Measurements from ENCODE around the gene EIF4H. TPM values are rescaled to one million over a fixed set of nuclear protein-coding genes. Genes with fewer than 3 reads are reported as not detected.

EIF4H gene
- total RNA-seq, 1 experiment from 2014 or later, result 453 TPM

GRCh38 chr7:74175340-74175739 lies 1.2 kb downstream of the EIF4H start:
- Histone ChIP-seq H3K27ac (ENCODE audit: low read depth, low read length, poor library complexity, severe bottlenecking) (no peak overlapping the region), H3K4me3 (ENCODE audit: low read depth, low read length, poor library complexity, severe bottlenecking) (peak overlapping the region; percentile 95), H3K27me3 (replicated peaks; ENCODE audit: insufficient read depth, low read depth, low read length, poor library complexity) (no peaks in the 10 kb centered on the region), H3K9me3 (ENCODE audit: low read depth, low read length, poor library complexity, severe bottlenecking) (no peaks in the 10 kb centered on the region), H3K36me3 (ENCODE audit: insufficient read depth, low read length, poor library complexity, severe bottlenecking) (peaks cover 33% of the 10 kb centered on the region), H3K4me1 (ENCODE audit: insufficient read depth, low read length, poor library complexity, severe bottlenecking) (peaks cover 44% of the 10 kb centered on the region)
- CTCF ChIA-PET, result no interaction called here
- POLR2A ChIA-PET (ENCODE audit: low non-redundant PET), result interaction anchor here (0.6 to 1.0 kb wide), 2 partner anchors 95 to 312 kb away, joined by 3 to 4 read pairs; no protein-coding TSS in a partner anchor
- BruUV-seq (replicated peaks), result no TSS peak
- no peak for DNase-seq (ENCODE audit: low spot score)
- TF ChIP-seq CTCF (conservative IDR thresholded peaks at IDR 0.05; ENCODE audit: low read depth, low read length) (no peak), EZH2 (IDR thresholded peaks at IDR 0.05; ENCODE audit: borderline replicate concordance, low read depth, low read length, poor library complexity, severe bottlenecking) (no peak)
- intact Hi-C loops (cut with micrococcal nuclease; ENCODE audit: unreplicated experiment), result no loop called here

GRCh38 chr7:74176555-74176954 lies 2.4 kb downstream of the EIF4H start:
- CTCF ChIA-PET, result no interaction called here
- Histone ChIP-seq H3K36me3 (ENCODE audit: insufficient read depth, low read length, poor library complexity, severe bottlenecking) (peaks cover 37% of the 10 kb centered on the region), H3K4me3 (ENCODE audit: low read depth, low read length, poor library complexity, severe bottlenecking) (no peak overlapping the region), H3K27me3 (replicated peaks; ENCODE audit: insufficient read depth, low read depth, low read length, poor library complexity) (no peaks in the 10 kb centered on the region), H3K4me1 (ENCODE audit: insufficient read depth, low read length, poor library complexity, severe bottlenecking) (peaks cover 44% of the 10 kb centered on the region), H3K9me3 (ENCODE audit: low read depth, low read length, poor library complexity, severe bottlenecking) (no peaks in the 10 kb centered on the region), H3K27ac (ENCODE audit: low read depth, low read length, poor library complexity, severe bottlenecking) (peak overlapping the region; percentile 2)
- POLR2A ChIA-PET (ENCODE audit: low non-redundant PET), result interaction anchor here (0.5 kb wide), 1 partner anchor 27 kb away, joined by 3 read pairs; no protein-coding TSS in a partner anchor
- no TSS peak for BruUV-seq (replicated peaks)
- TF ChIP-seq CTCF (conservative IDR thresholded peaks at IDR 0.05; ENCODE audit: low read depth, low read length) (no peak), EZH2 (IDR thresholded peaks at IDR 0.05; ENCODE audit: borderline replicate concordance, low read depth, low read length, poor library complexity, severe bottlenecking) (no peak)
- DNase-seq (ENCODE audit: low spot score), result no peak
- intact Hi-C loops (cut with micrococcal nuclease; ENCODE audit: unreplicated experiment), result no loop called here

GRCh38 chr7:74178632-74179031 lies 4.5 kb downstream of the EIF4H start:
- TF ChIP-seq EZH2 (IDR thresholded peaks at IDR 0.05; ENCODE audit: borderline replicate concordance, low read depth, low read length, poor library complexity, severe bottlenecking) (no peak), CTCF (conservative IDR thresholded peaks at IDR 0.05; ENCODE audit: low read depth, low read length) (no peak)
- Histone ChIP-seq H3K36me3 (ENCODE audit: insufficient read depth, low read length, poor library complexity, severe bottlenecking) (peaks cover 41% of the 10 kb centered on the region), H3K9me3 (ENCODE audit: low read depth, low read length, poor library complexity, severe bottlenecking) (no peaks in the 10 kb centered on the region), H3K4me1 (ENCODE audit: insufficient read depth, low read length, poor library complexity, severe bottlenecking) (peaks cover 40% of the 10 kb centered on the region), H3K27ac (ENCODE audit: low read depth, low read length, poor library complexity, severe bottlenecking) (peak overlapping the region; percentile 75), H3K4me3 (ENCODE audit: low read depth, low read length, poor library complexity, severe bottlenecking) (no peak overlapping the region), H3K27me3 (replicated peaks; ENCODE audit: insufficient read depth, low read depth, low read length, poor library complexity) (no peaks in the 10 kb centered on the region)
- intact Hi-C loops (cut with micrococcal nuclease; ENCODE audit: unreplicated experiment), result no loop called here
- BruUV-seq (replicated peaks), result no TSS peak
- POLR2A ChIA-PET (ENCODE audit: low non-redundant PET), result interaction anchor here (0.6 to 0.7 kb wide), 2 partner anchors 85 to 602 kb away, joined by 3 to 9 read pairs; no protein-coding TSS in a partner anchor
- peak; percentile 33 for DNase-seq (ENCODE audit: low spot score)
- CTCF ChIA-PET, result no interaction called here

Measured in A673 (cell line).